Measurements from ENCODE around the gene BRI3BP. TPM values are rescaled to one million over a fixed set of nuclear protein-coding genes. Genes with fewer than 3 reads are reported as not detected.
"Not testable (repeated sequence)": the region's sequence is repeated elsewhere in the genome, so short reads cannot be mapped to it uniquely, and the experiment has no call there.

The BRI3BP gene
- total and polyA plus RNA-seq, 4 donors = 1.7 to 5.2 (median 3.4) TPM

GRCh38 chr12:125071456-125071855, 78.0 kb downstream of the BRI3BP start:
- Histone ChIP-seq H3K27ac (ENCODE audit: low read depth in 1 of 2, low read length in 2 of 2) (no peak overlapping the region), H3K27me3 (ENCODE audit: control insufficient read depth in 1 of 2, insufficient read depth in 2 of 2, low read length in 1 of 2) (no peaks in the 10 kb centered on the region), H3K4me1 (ENCODE audit: control insufficient read depth in 1 of 2, insufficient read depth in 2 of 2, low read length in 2 of 2) (no peaks in the 10 kb centered on the region), H3K36me3 (ENCODE audit: control insufficient read depth in 1 of 2, insufficient read depth in 2 of 2, low read length in 1 of 2) (no peaks in the 10 kb centered on the region), H3K9me3 (ENCODE audit: control insufficient read depth, low read length) (no peaks in the 10 kb centered on the region), H3K4me3 (ENCODE audit: low read length in 2 of 2) (no peak overlapping the region)
- ATAC-seq (ENCODE audit: low FRiP score) (no peak), DNase-seq (no peak)
- 95 to 96% methylated on average over 12 of the region's 12 CpGs for WGBS, 2 donors
- intact Hi-C loops (cut with DNase I) = no loop called here

GRCh38 chr12:125072496-125072895, 79.1 kb downstream of the BRI3BP start:
- Histone ChIP-seq H3K27ac (ENCODE audit: low read depth in 1 of 2, low read length in 2 of 2) (no peak overlapping the region), H3K4me3 (ENCODE audit: low read length in 2 of 2) (no peak overlapping the region), H3K9me3 (ENCODE audit: control insufficient read depth, low read length) (no peaks in the 10 kb centered on the region), H3K36me3 (ENCODE audit: control insufficient read depth in 1 of 2, insufficient read depth in 2 of 2, low read length in 1 of 2) (no peaks in the 10 kb centered on the region), H3K27me3 (ENCODE audit: control insufficient read depth in 1 of 2, insufficient read depth in 2 of 2, low read length in 1 of 2) (no peaks in the 10 kb centered on the region), H3K4me1 (ENCODE audit: control insufficient read depth in 1 of 2, insufficient read depth in 2 of 2, low read length in 2 of 2) (no peaks in the 10 kb centered on the region)
- intact Hi-C loops (cut with DNase I) = no loop called here
- no peak for DNase-seq
- WGBS, 2 donors = 82 to 90% methylated on average over 2 of the region's 2 CpGs
- no peak for ATAC-seq (ENCODE audit: low FRiP score)

- DNase-seq; H3K36me3 ChIP-seq (ENCODE audit: control insufficient read depth in 1 of 2, insufficient read depth in 2 of 2, low read length in 1 of 2): not testable (repeated sequence)
Observed at GRCh38 chr12:125074294-125074693, 80.8 kb downstream of the BRI3BP start.

GRCh38 chr12:125076103-125076502, 82.7 kb downstream of the BRI3BP start:
- H3K4me3 ChIP-seq (ENCODE audit: low read length in 2 of 2) = no peak overlapping the region
- peaks cover 0 to 3% of the 10 kb centered on the region in 2 donors for H3K36me3 ChIP-seq (ENCODE audit: control insufficient read depth in 1 of 2, insufficient read depth in 2 of 2, low read length in 1 of 2)
- no peaks in the 10 kb centered on the region for H3K9me3 ChIP-seq (ENCODE audit: control insufficient read depth, low read length)
- DNase-seq = no peak
- intact Hi-C loops (cut with DNase I) = no loop called here
- 95% methylated on average over 6 of the region's 6 CpGs for WGBS, 2 donors
- ATAC-seq (ENCODE audit: low FRiP score) = no peak
- H3K27ac ChIP-seq (ENCODE audit: low read depth in 1 of 2, low read length in 2 of 2) = no peak overlapping the region
- H3K4me1 ChIP-seq (ENCODE audit: control insufficient read depth in 1 of 2, insufficient read depth in 2 of 2, low read length in 2 of 2) = no peaks in the 10 kb centered on the region
- no peaks in the 10 kb centered on the region for H3K27me3 ChIP-seq (ENCODE audit: control insufficient read depth in 1 of 2, insufficient read depth in 2 of 2, low read length in 1 of 2)

More at GRCh38 chr12:125074294-125074693, 80.8 kb downstream of the BRI3BP start:
- intact Hi-C loops (cut with DNase I); H3K9me3 ChIP-seq (ENCODE audit: control insufficient read depth, low read length); H3K27me3 ChIP-seq (ENCODE audit: control insufficient read depth in 1 of 2, insufficient read depth in 2 of 2, low read length in 1 of 2); H3K4me3 ChIP-seq (ENCODE audit: low read length in 2 of 2); H3K4me1 ChIP-seq (ENCODE audit: control insufficient read depth in 1 of 2, insufficient read depth in 2 of 2, low read length in 2 of 2); ATAC-seq (ENCODE audit: low FRiP score); H3K27ac ChIP-seq (ENCODE audit: low read depth in 1 of 2, low read length in 2 of 2): not testable (repeated sequence)
- 88 to 92% methylated on average over 2 of the region's 2 CpGs for WGBS, 2 donors

GRCh38 chr12:125079084-125079483, 85.6 kb downstream of the BRI3BP start:
- DNase-seq (peak in 1 of 2 donors; percentile 47), ATAC-seq (ENCODE audit: low FRiP score) (peak; percentile 17)
- H3K27ac ChIP-seq (ENCODE audit: low read depth in 1 of 2, low read length in 2 of 2) = no peak overlapping the region
- 90 to 97% methylated on average over 10 of the region's 10 CpGs for WGBS, 2 donors
- intact Hi-C loops (cut with DNase I) = no loop called here
- no peak overlapping the region for H3K4me3 ChIP-seq (ENCODE audit: low read length in 2 of 2)
- peaks cover 0 to 3% of the 10 kb centered on the region in 2 donors for H3K36me3 ChIP-seq (ENCODE audit: control insufficient read depth in 1 of 2, insufficient read depth in 2 of 2, low read length in 1 of 2)
- no peaks in the 10 kb centered on the region for H3K4me1 ChIP-seq (ENCODE audit: control insufficient read depth in 1 of 2, insufficient read depth in 2 of 2, low read length in 2 of 2)
- no peaks in the 10 kb centered on the region for H3K9me3 ChIP-seq (ENCODE audit: control insufficient read depth, low read length)
- H3K27me3 ChIP-seq (ENCODE audit: control insufficient read depth in 1 of 2, insufficient read depth in 2 of 2, low read length in 1 of 2) = no peaks in the 10 kb centered on the region

GRCh38 chr12:125079648-125080645, 86.5 kb downstream of the BRI3BP start:
- intact Hi-C loops (cut with DNase I) = no loop called here
- Histone ChIP-seq H3K36me3 (ENCODE audit: control insufficient read depth in 1 of 2, insufficient read depth in 2 of 2, low read length in 1 of 2) (peaks cover 0 to 3% of the 10 kb centered on the region in 2 donors), H3K27me3 (ENCODE audit: control insufficient read depth in 1 of 2, insufficient read depth in 2 of 2, low read length in 1 of 2) (no peaks in the 10 kb centered on the region), H3K4me3 (ENCODE audit: low read length in 2 of 2) (no peak overlapping the region), H3K4me1 (ENCODE audit: control insufficient read depth in 1 of 2, insufficient read depth in 2 of 2, low read length in 2 of 2) (no peaks in the 10 kb centered on the region), H3K9me3 (ENCODE audit: control insufficient read depth, low read length) (no peaks in the 10 kb centered on the region), H3K27ac (ENCODE audit: low read depth in 1 of 2, low read length in 2 of 2) (no peak overlapping the region)
- DNase-seq (peak in 1 of 2 donors; percentile 77), ATAC-seq (ENCODE audit: low FRiP score) (peak; percentile 82)
- WGBS, 2 donors = 91% methylated on average over 15 of the region's 15 CpGs

Other genes starting within 250 kb of the BRI3BP start
- 10 to 100 TPM; 15.0 to 38.5 TPM for gene SCARB1, start 129.8 kb upstream of the BRI3BP start, total RNA-seq
- gene SCARB1, start 129.8 kb upstream of the BRI3BP start, polyA plus RNA-seq = 1 to 10 TPM; 6.6 to 8.9 TPM
- 1,000 to 10,000 TPM in 1 of 2 donors, 100 to 1,000 TPM in 1; 956 to 1,844 TPM for gene UBC, start 79.0 kb upstream of the BRI3BP start, total RNA-seq
- 1,000 to 10,000 TPM in 1 of 2 donors, 100 to 1,000 TPM in 1; 667 to 1,550 TPM for gene UBC, start 79.0 kb upstream of the BRI3BP start, polyA plus RNA-seq
- 10 to 100 TPM; 14.8 to 17.1 TPM for gene DHX37, start 4.5 kb upstream of the BRI3BP start, total RNA-seq
- 1 to 10 TPM; 3.9 to 8.6 TPM for gene DHX37, start 4.5 kb upstream of the BRI3BP start, polyA plus RNA-seq
- 10 to 100 TPM; 16.6 to 27.4 TPM for gene AACS, start 71.8 kb downstream of the BRI3BP start, total RNA-seq
- gene AACS, start 71.8 kb downstream of the BRI3BP start, polyA plus RNA-seq = 1 to 10 TPM; 6.6 to 7.7 TPM
- gene TMEM132B, start 192.7 kb downstream of the BRI3BP start, total RNA-seq = 1 to 10 TPM; 2.9 to 3.9 TPM
- under 1 TPM; 0.13 to 0.63 TPM for gene TMEM132B, start 192.7 kb downstream of the BRI3BP start, polyA plus RNA-seq

All from aorta (tissue), 5 donors.